PC-9 (cell line): Measurements from ENCODE around the gene ROBO1.

Experiments
- CTCF ChIP-seq: fragments of 200-600 bp; sonication (generic); conservative IDR thresholded peaks from 2 replicates; pipeline ENCODE4 v1.6.1; 2017; ENCODE audit warnings: mixed run types, antibody characterized with exemption, mild to moderate bottlenecking, moderate library complexity
- EZH2 ChIP-seq: fragments of 200-600 bp; sonication (generic); IDR thresholded peaks from 2 replicates; pipeline ENCODE4 v1.8.0; 2017; ENCODE audit warnings: antibody characterized with exemption, low read depth

GRCh38 chr3:79587150-79587549 is 180.6 kb downstream of the ROBO1 start:
- TF ChIP-seq CTCF (no peak), EZH2 (no peak)
